8988T (cell line): ENCODE measurements around the gene FGD3.
"Not testable (repeated sequence)": the region's sequence is repeated elsewhere in the genome, so short reads cannot be mapped to it uniquely, and the experiment has no call there.

ENCODE experiments used
- DNase-seq: peaks from one replicate; pipeline ENCODE4 v3.0.0; 2011

FGD3 gene

DNA sequence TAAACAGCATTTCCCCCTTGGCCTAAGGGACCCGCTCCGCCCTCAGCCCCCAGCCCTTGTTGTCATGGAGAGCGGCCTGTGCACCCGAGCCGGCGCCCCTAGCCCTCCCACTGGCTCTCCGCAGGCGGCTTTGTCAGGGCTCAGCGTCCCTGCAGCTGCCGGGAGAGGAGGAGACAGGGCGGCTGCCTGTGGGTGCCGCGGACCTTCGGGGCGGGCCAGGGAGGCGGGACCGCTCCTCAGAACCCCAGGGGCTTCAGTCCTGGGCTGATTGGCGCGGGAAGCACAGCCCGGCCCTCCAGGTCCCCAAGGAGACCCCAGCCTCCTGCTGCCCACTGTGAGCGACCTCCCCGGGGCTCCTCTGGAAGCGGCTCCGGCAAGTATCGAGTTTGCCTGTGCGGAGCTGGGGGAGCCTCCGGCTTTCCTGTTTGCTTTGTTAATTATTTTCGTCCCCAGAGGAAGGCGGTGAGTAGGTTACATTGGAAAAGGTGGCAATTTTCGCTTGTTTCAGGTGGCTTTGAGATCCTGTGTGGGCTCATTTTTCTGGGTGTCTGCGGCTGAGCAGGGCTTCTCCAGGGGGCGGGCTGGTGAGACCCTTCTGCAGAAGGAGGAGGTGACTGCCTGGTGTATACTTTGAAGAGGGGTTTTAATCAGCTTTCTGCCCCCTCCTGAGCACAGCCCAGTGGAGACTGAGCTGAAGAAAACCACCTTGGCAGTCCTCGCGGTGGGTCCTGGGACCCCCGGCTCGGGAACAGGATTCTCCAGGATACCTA, at the start of gene FGD3:
Gene FGD3 (plus strand): TSS at position 256 of the 770 bp plus-strand sequence. CDS start 28,734 bp downstream, outside the sequence.
- DNase-seq = peak; percentile 70

GRCh38 chr9:92905137-92905536, 42.2 kb upstream of the FGD3 start:
- DNase-seq = not testable (repeated sequence)

GRCh38 chr9:92911511-92912475, 35.5 kb upstream of the FGD3 start:
- no peak for DNase-seq

- no peak for DNase-seq
Observed at GRCh38 chr9:92917176-92917800, 30.0 kb upstream of the FGD3 start.

DNA sequence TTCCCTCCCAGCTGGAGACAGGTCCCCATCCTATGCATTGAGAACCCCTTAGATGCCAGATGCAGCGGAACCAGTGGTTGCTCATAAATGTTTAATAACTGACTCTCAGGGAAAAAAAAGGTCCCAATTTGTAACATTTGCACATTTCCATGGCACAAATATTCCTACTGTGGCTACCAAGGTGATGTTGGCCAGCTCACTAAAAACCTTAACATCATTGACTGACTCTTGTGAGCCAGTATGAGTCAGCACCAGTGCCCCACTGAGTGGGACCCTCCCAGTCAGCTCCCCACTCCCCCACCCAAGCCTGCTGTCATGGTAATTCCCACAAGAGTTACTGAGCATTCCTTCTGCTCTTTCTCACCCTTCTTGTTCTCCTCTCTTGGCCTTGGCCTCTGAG, 26.9 kb upstream of the FGD3 start:
- no peak for DNase-seq

DNA sequence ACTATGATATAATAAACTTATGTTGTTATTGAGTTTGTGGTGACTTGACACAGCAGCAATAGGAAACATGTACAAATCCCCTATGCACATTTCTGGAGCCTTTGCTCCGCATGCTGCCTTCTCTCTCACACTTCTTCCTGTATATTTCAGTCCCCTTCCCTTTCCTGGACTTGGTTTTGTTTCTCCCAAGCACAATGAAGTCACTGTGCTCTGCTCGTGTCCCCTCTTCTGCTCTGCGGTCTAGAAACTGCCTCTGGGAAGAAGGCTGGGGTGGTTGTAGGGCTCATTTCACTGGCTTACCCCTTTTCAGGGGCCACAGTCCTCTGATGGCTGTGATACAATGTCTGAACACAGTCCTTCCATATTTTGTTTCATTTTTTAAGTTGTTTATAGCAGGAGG, 15.7 kb upstream of the FGD3 start:
- no peak for DNase-seq

- no peak for DNase-seq
Observed at GRCh38 chr9:92934321-92934720, 13.0 kb upstream of the FGD3 start.

GRCh38 chr9:92938025-92938424, 9.3 kb upstream of the FGD3 start:
- DNase-seq = no peak

GRCh38 chr9:92941861-92942260, 5.5 kb upstream of the FGD3 start:
- DNase-seq = no peak

- no peak for DNase-seq
Observed at GRCh38 chr9:92942688-92943616, 4.4 kb upstream of the FGD3 start.

GRCh38 chr9:92944921-92945320, 2.4 kb upstream of the FGD3 start:
- DNase-seq = no peak

- DNase-seq = no peak
Observed at GRCh38 chr9:92945796-92946195, 1.5 kb upstream of the FGD3 start.

GRCh38 chr9:92948038-92948534, 763 bp downstream of the FGD3 start:
- no peak for DNase-seq

DNA sequence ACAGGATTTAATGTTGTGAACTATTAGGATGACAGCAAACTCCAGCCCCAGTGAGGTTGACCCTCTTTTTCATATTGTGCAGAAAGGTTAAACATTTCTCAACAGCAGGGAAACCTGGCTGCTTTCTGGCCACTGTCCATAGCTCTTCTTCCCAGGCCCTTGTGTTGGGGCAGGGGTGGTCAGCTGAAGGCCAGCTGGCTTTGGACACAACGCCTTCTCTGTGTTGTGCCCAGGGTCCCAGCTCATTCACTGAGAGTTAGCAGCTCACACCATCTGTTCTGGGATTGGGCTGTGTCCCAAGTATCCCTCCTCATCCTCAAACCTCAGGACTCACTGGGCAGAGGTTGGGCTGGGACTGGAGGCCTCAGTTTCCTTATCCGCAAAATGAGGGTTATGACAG, 1.3 kb downstream of the FGD3 start:
- DNase-seq = no peak

DNA sequence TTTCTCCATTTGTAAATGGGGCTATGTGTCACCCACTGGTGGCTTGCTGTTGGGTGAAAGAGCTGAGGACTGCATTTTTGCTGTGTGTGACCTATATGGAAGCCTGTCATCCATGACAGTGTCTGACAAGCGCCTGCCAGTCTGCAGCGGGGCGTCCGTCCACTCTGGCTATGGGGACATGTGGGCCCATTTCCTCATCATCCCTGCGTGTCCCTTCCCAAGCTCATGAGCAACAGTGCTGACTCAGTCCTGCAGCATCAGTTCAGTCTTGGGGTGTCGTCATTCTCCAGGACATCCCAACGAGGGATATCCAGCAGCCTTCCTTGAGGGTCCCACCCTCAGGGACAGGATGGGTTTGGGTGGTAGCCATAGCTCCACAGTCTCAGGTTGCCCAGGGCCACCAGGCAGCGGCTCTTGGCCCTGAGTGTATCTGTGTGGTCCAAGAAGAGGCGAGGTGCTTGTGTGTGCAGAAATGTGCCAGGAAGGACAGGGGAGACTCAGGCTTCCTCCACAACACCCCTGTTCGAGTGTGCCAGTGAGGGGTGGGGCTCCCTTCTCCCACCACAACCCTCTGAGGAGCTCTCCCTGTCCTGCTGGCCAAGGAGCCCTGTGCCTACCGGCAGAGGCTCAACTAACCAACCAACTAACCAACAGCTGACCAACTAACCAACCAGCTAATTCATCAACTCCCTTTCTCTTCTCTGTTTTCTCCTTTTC, 2.1 kb downstream of the FGD3 start:
- DNase-seq = no peak

GRCh38 chr9:92950359-92950955, 3.1 kb downstream of the FGD3 start:
- no peak for DNase-seq

- DNase-seq = no peak
Observed at GRCh38 chr9:92952906-92953610, 5.7 kb downstream of the FGD3 start.

DNA sequence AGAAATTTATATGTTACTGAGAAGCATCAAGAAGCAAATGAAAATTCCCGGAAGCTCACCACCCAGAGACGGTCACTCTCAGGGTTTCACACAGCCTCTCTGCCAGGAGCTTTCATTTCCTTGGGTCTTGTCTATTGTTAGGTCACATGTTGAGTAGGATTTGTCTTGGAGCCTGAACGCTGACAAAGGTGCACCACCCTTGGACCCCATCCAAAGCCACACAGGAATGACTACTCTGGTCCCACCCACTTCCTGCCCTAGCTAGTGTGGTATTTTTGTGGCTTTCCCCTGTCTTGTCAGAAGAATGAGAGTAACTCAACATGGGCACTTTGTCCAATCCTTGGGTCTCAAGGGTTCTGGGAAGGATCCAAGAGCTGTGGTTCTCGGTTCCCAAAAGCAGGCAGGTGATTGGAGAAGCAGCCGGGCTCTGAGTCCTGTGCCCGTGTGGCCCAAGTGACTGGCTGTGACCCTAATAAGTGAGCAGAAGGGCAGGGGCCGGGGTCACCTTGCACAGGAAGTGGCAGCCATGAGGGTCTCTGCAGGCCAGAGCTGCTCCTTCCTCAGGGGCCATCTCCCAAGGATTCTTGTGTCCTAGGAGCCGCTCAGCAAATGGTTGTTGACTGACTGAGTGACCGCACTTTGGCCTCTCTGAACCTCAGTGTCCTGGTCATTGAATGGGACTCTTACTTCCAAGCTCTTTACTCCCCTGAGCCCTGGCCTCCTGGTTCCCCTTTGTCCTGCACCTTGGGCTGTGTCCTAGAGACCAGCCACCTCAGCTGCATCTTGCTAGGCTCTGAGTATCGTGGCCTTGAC, 6.9 kb downstream of the FGD3 start:
- DNase-seq = no peak

- DNase-seq = no peak
Observed at GRCh38 chr9:92954886-92955285, 7.6 kb downstream of the FGD3 start.
